ENCODE measurements around the gene FMNL1. TPM values are rescaled to one million over a fixed set of nuclear protein-coding genes. Genes with fewer than 3 reads are reported as not detected.

The FMNL1 gene
- total and polyA plus RNA-seq, 10 of the 15 experiments (the other 5 are each of a cell fraction or from before 2014, with no cell fraction given): 3.3 to 108 (median 19.5) TPM

GRCh38 chr17:45200701-45201100 is 21.0 kb upstream of the FMNL1 start:
- Histone ChIP-seq H2AFZ (ENCODE audit: control insufficient read depth, low read depth, low read length) (no peak overlapping the region; the same call in 1 of the 2 replicates), H3K79me2 (ENCODE audit: control insufficient read depth, insufficient read depth, low read length) (no peaks in the 10 kb centered on the region), H3K4me3 (no peak overlapping the region), H3K4me2 (ENCODE audit: control insufficient read depth, insufficient read depth) (no peak overlapping the region), H3K27me3 (replicated peaks in 1 of 2; ENCODE audit: control insufficient read depth in 2 of 2, insufficient read depth in 2 of 2, low read length in 1 of 2) (no peaks in the 10 kb centered on the region), H3K9me3 (replicated peaks; ENCODE audit: control insufficient read depth, insufficient read depth, low read length) (no peaks in the 10 kb centered on the region; the same call in 2 of the 3 replicates), H4K20me1 (ENCODE audit: control insufficient read depth, insufficient read depth) (no peaks in the 10 kb centered on the region), H3K36me3 (ENCODE audit: control insufficient read depth in 2 of 2, insufficient read depth in 2 of 2, low read length in 1 of 2) (no peaks in the 10 kb centered on the region), H3K27ac (ENCODE audit: control insufficient read depth, insufficient read depth) (no peak overlapping the region), H3K9ac (ENCODE audit: control insufficient read depth, insufficient read depth, low read length) (no peak overlapping the region), H3K4me1 (ENCODE audit: control insufficient read depth, insufficient read depth, low read length) (peaks cover 8% of the 10 kb centered on the region)
- ChIA-PET POLR2A (no interaction called here), SMC1A (ENCODE audit: uncharacterized antibody, unreplicated experiment) (interaction anchor here (1.4 to 3.5 kb wide), 2 partner anchors 51 to 65 kb away, joined by 3 to 12 read pairs; partner anchors contain the start of gene ACBD4), CTCF (interaction anchor here (0.8 to 12.8 kb wide), 5 partner anchors 10 to 280 kb away, joined by 3 to 291 read pairs (median 3); partner anchors contain the start of genes ACBD4, HEXIM1 and PLCD3), RAD21 (ENCODE audit: unreplicated experiment) (interaction anchor here (8.6 kb wide), 1 partner anchor 64 kb away, joined by 108 read pairs; the partner anchor contains the start of gene ACBD4)
- intact Hi-C loops (cut with micrococcal nuclease; ENCODE audit: unreplicated experiment) (no loop called here), in situ Hi-C loops (cut with MboI) (no loop called here)
- no TSS peak for BruUV-seq (replicated peaks)
- DNase-seq (ENCODE audit: low read depth, low spot score): no peak
- no peak for FAIRE-seq
- WGBS (ENCODE audit: insufficient coverage, insufficient replicate concordance, low lambda C conversion rate, missing lambda C conversion rate): 61% methylated on average over 9 of the region's 9 CpGs
- no peak for ATAC-seq
- TF ChIP-seq ZBTB11 (CRISPR knock-in tag; IDR thresholded peaks at IDR 0.05): no peak
- TF ChIP-seq ZNF207 (IDR thresholded peaks at IDR 0.05; ENCODE audit: borderline replicate concordance): no peak
- TF ChIP-seq RBBP5 (conservative IDR thresholded peaks at IDR 0.05): no peak
- TF ChIP-seq ZSCAN29 (IDR thresholded peaks at IDR 0.05): no peak
- TF ChIP-seq ZBTB4 (CRISPR knock-in tag; IDR thresholded peaks at IDR 0.05): no peak
- TF ChIP-seq ATF7 (IDR thresholded peaks at IDR 0.05; ENCODE audit: low read depth): no peak
- no peak for TF ChIP-seq BCL11A (IDR thresholded peaks at IDR 0.05; ENCODE audit: low read depth, low read length)
- no peak for TF ChIP-seq CBX3 (IDR thresholded peaks at IDR 0.05; ENCODE audit: borderline replicate concordance, low read depth)
- TF ChIP-seq ZBTB33 (IDR thresholded peaks at IDR 0.05): no peak
- no peak for TF ChIP-seq HDAC6 (IDR thresholded peaks at IDR 0.05; ENCODE audit: unreplicated experiment)
- no peak for TF ChIP-seq DPF2 (IDR thresholded peaks at IDR 0.05)
